GM18520 (cell line): ENCODE data around the gene BRCA1.
"Not testable (repeated sequence)": the region's sequence is repeated elsewhere in the genome, so short reads cannot be mapped to it uniquely, and the experiment has no call there.

Experiments used
- ATAC-seq: cut with Tn5 transposase; IDR thresholded peaks from one replicate; pipeline ENCODE4 v1.9.1; 2021; ENCODE audit not compliant: unreplicated experiment

The BRCA1 gene

GRCh38 chr17:43006639-43007551 is 118.3 kb downstream of the BRCA1 start, which contains the start of gene IFI35:
Gene IFI35 (plus strand): TSS chr17:43006784. CDS start chr17:43006948, 164 bp downstream.
- peak; percentile 61 for ATAC-seq

- ATAC-seq: no peak
These were observed 121.5 kb downstream of the BRCA1 start for GRCh38 chr17:43003542-43004172.

GRCh38 chr17:43000894-43001293 is 124.3 kb downstream of the BRCA1 start:
- ATAC-seq: not testable (repeated sequence)

- ATAC-seq: no peak
These were observed 126.1 kb downstream of the BRCA1 start for GRCh38 chr17:42999003-42999525.

GRCh38 chr17:42997984-42998938 is 126.9 kb downstream of the BRCA1 start, which contains the start of gene RPL27:
Gene RPL27 (plus strand): TSS chr17:42998419. CDS start chr17:42998751, 332 bp downstream.
- peak; percentile 96 for ATAC-seq

GRCh38 chr17:42997390-42997983 is 127.7 kb downstream of the BRCA1 start:
- ATAC-seq: no peak
